GM12878 (cell line): Measurements from ENCODE around the gene THSD4. TPM values are rescaled to one million over a fixed set of nuclear protein-coding genes. Genes with fewer than 3 reads are reported as not detected.

ENCODE experiments used
- ATAC-seq: fragments of 200-7000 bp; cut with Tn5 transposase; 3 replicates; pipeline ENCODE4 v1.9.1; 2020; ENCODE audit warnings: mild to moderate bottlenecking, moderate library complexity
- BruUV-seq: library from RNA; stranded (reverse); fragments of 400-500 nt; replicated peaks from 2 replicates; lab custom pipeline; 2021; lab: Mats Ljungman, UMichigan
- CTCF ChIA-PET: fragments of 300-600 bp; sonication (Branson Sonifier 250); formaldehyde crosslinking; extraction: SDS; loops from one replicate; lab custom pipeline; 2021; ENCODE audit warnings: inconsistent platforms; lab: Yijun Ruan, JAX
- POLR2A ChIA-PET: fragments of 350-600 bp; formaldehyde crosslinking; extraction: SDS; loops from one replicate; lab custom pipeline; 2021; ENCODE audit warnings: inconsistent platforms; lab: Charles Lee
- RAD21 ChIA-PET: fragments of 300-600 bp; sonication (Branson Sonifier 250); formaldehyde crosslinking; loops from one replicate; lab custom pipeline; 2023; ENCODE audit warnings: antibody characterized with exemption; ENCODE audit not compliant: unreplicated experiment; lab: Charles Lee
- SMC1A ChIA-PET: fragments of 300-600 bp; sonication (Branson Sonifier 250); formaldehyde crosslinking; loops from one replicate; lab custom pipeline; 2023; ENCODE audit not compliant: unreplicated experiment, uncharacterized antibody; lab: Charles Lee
- DNase-seq: peaks from one replicate; pipeline ENCODE4 v3.0.0-alpha.2; 2011; ENCODE audit warnings: low read depth, low spot score
- FAIRE-seq: peaks from 3 replicates; lab custom pipeline; 2011; peaks lifted over from hg19 to GRCh38; lab: Jason Lieb, UNC
- H2AFZ ChIP-seq: 2 replicates; pipeline ENCODE4 v1.6.0; 2011; ENCODE audit warnings: low read depth, low read length, control low read depth; ENCODE audit not compliant: control insufficient read depth
- H3K27ac ChIP-seq: 2 replicates; pipeline ENCODE4 v1.5.1; 2011; ENCODE audit warnings: control low read depth; ENCODE audit not compliant: control insufficient read depth, insufficient read depth
- H3K27me3 ChIP-seq, 2 experiments: replicated peaks in 1 of 2; 2 replicates each; pipeline versions ENCODE4 v1.6.0 to v1.6.1; 2011; ENCODE audit warnings: low read length in 1 of 2; ENCODE audit not compliant: control insufficient read depth in 2 of 2, insufficient read depth in 2 of 2
- H3K36me3 ChIP-seq, 2 experiments: 2 replicates each; pipeline ENCODE4 v1.5.1; 2011; ENCODE audit warnings: low read length in 1 of 2; ENCODE audit not compliant: control insufficient read depth in 2 of 2, insufficient read depth in 2 of 2
- H3K4me1 ChIP-seq: 2 replicates; pipeline ENCODE4 v1.6.1; 2011; ENCODE audit warnings: mild to moderate bottlenecking, low read length, moderate library complexity, mixed read lengths; ENCODE audit not compliant: control insufficient read depth, insufficient read depth
- H3K4me2 ChIP-seq: 2 replicates; pipeline ENCODE4 v1.6.0; 2011; ENCODE audit warnings: control low read depth; ENCODE audit not compliant: control insufficient read depth, insufficient read depth
- H3K4me3 ChIP-seq: fragments of 200-600 bp; sonication (generic); 2 replicates; pipeline ENCODE4 v1.5.1; 2016
- H3K79me2 ChIP-seq: 2 replicates; pipeline ENCODE4 v1.6.0; 2011; ENCODE audit warnings: low read length; ENCODE audit not compliant: control insufficient read depth, insufficient read depth
- H3K9ac ChIP-seq: 2 replicates; pipeline ENCODE4 v1.8.0; 2011; ENCODE audit warnings: low read length, control low read depth, mixed read lengths; ENCODE audit not compliant: control insufficient read depth, insufficient read depth
- H3K9me3 ChIP-seq: replicated peaks from 3 replicates; pipeline ENCODE4 v1.5.1; 2011; ENCODE audit warnings: mild to moderate bottlenecking, low read length; ENCODE audit not compliant: control insufficient read depth, insufficient read depth
- H4K20me1 ChIP-seq: 2 replicates; pipeline ENCODE4 v1.6.0; 2011; ENCODE audit not compliant: control insufficient read depth, insufficient read depth
- CHD1 ChIP-seq: IDR thresholded peaks from 2 replicates; pipeline ENCODE4 v1.6.1; 2012; ENCODE audit warnings: low read depth, low read length, improper control_type of control experiment
- IKZF2 ChIP-seq, 2 experiments: fragments of 450-650 bp; IDR thresholded peaks; 2 replicates each; pipeline ENCODE4 v1.6.1; 2017; ENCODE audit warnings: mild to moderate bottlenecking in 2 of 2, moderate library complexity in 2 of 2
- NRF1 ChIP-seq: conservative IDR thresholded peaks from 2 replicates; pipeline ENCODE4 v1.6.1; 2011; ENCODE audit warnings: mild to moderate bottlenecking, low read depth, low read length, improper control_type of control experiment
- POLR2A ChIP-seq: IDR thresholded peaks from 2 replicates; pipeline ENCODE4 v1.6.1; 2011; ENCODE audit warnings: low read depth, mild to moderate bottlenecking, low read length
- RB1 ChIP-seq: fragments of 450-650 bp; formaldehyde crosslinking; IDR thresholded peaks from 2 replicates; pipeline ENCODE4 v1.6.1; 2017; ENCODE audit warnings: mild to moderate bottlenecking, borderline replicate concordance
- SMARCA5 ChIP-seq: fragments of 450-650 bp; IDR thresholded peaks from 2 replicates; pipeline ENCODE4 v1.6.1; 2017; ENCODE audit warnings: mild to moderate bottlenecking
- SREBF2 ChIP-seq: IDR thresholded peaks from 2 replicates; pipeline ENCODE4 v1.6.1; 2012; ENCODE audit warnings: mild to moderate bottlenecking, low read length
- SRF ChIP-seq, 2 experiments: IDR thresholded peaks; 2 replicates each; pipeline ENCODE4 v1.6.1; 2011; ENCODE audit warnings: low read depth in 2 of 2, low read length in 2 of 2, mild to moderate bottlenecking in 1 of 2, moderate library complexity in 1 of 2
- ZZZ3 ChIP-seq: IDR thresholded peaks from 2 replicates; pipeline ENCODE4 v1.6.1; 2011; ENCODE audit warnings: low read depth; ENCODE audit not compliant: control insufficient read depth, insufficient read length
- WGBS: methylation state at CpG from one replicate; pipeline ENCODE4 v1.1.6; 2016; ENCODE audit warnings: low lambda C conversion rate; ENCODE audit not compliant: insufficient replicate concordance, insufficient coverage; ENCODE audit errors: missing lambda C conversion rate; 5-methylcytosine and 5-hydroxymethylcytosine counted together
- in situ Hi-C: fragments of 300-500 bp; cut with MboI; formaldehyde crosslinking; loops from 9 replicates; pipeline ENCODE4 v1.14.3; 2018; ENCODE audit warnings: mixed read lengths
- intact Hi-C: fragments of 100-400 bp; cut with micrococcal nuclease; formaldehyde crosslinking; loops from one replicate; pipeline ENCODE4 v1.14.2; 2022; ENCODE audit not compliant: unreplicated experiment
- polyA plus RNA-seq, 11 experiments: library from polyadenylated mRNA; depleted of rRNA in 4 of 11; unstranded in 6 of 11; stranded (reverse) in 5 of 11; fragments of >200 nt; fragmentation: Nextera tagmentation in 4 of 11; fragmentation: Illumina TruSeq in 1 of 11; extraction: Ambion mirVana in 4 of 11; extraction: Trizol in 1 of 11; gene quantifications; 1 replicate in 1 of 11; 2 replicates in 10 of 11; pipeline versions ENCODE4 v1.2.1 to v1.2.3, GENCODE V29; 2011 to 2016; ENCODE audit warnings: inconsistent platforms in 2 of 11, missing spikeins in 2 of 11, low read depth in 1 of 11
- total RNA-seq, 4 experiments: library from RNA; depleted of rRNA in 3 of 4; stranded (reverse); fragments of >200 nt in 3 of 4; fragmentation: Illumina TruSeq in 1 of 4; extraction: Trizol in 1 of 4; gene quantifications; 2 replicates each; pipeline versions ENCODE4 v1.2.1 to v1.2.3, GENCODE V29; 2013 to 2021

Gene THSD4
- total and polyA plus RNA-seq, 10 of the 15 experiments (the other 5 are each of a cell fraction or from before 2014, with no cell fraction given), result 0.04 to 0.13 (median 0.05) TPM; not detected in 7

DNA sequence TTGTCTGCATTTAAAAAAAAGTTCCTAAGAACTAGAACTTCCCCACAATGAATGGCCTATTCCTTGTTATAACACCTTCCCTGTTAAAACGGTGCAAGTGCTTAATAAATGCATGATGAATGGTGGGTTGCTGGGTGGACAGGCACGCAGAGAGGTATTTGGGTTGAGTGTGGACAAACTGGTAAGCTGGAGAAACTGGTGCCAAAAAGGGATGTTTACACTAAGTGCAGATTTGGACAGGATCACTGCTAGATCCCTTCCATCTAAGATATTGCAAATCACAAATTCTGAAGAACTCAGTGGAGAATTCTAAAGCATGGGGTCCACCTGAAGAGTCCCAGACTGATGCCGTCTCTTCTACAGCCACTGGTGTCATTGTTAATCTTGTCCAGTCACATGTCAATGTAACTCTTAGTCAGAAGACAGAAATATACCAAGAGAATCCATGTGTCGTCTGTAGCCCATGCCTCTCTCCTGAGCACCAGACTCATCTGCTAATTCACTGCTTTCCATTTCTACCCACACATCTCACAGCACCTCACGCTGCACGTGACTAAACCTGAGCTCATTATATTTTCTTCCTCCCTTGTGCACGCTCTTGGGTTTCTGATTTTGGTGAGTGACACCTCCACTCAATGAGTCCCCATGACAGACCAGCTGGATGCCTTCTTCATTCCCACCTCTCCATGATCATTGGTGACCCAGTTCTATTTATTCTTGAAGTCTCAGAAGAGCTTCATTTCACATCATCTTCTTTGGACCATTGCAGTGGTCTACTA, 328.9 kb downstream of the THSD4 start:
- no peak overlapping the region for H3K4me3 ChIP-seq
- no peak overlapping the region for H3K4me2 ChIP-seq
- TF ChIP-seq IKZF2 (IDR thresholded peaks at IDR 0.05), result no peak
- no peak for TF ChIP-seq SREBF2
- TF ChIP-seq POLR2A, result no peak
- TF ChIP-seq, all 136 proteins: peak for 0
- in situ Hi-C loops, result loop anchor here (5.0 to 25.0 kb wide), 3 partner anchors 332 to 617 kb away; partner anchors contain the start of gene THSD4
- H3K27me3 ChIP-seq, result no peaks in the 10 kb centered on the region; a peak in 1 of 4 replicates
- DNase-seq, result no peak
- no peak overlapping the region for H3K27ac ChIP-seq
- intact Hi-C loops, result loop anchor here (5.0 kb wide), 5 partner anchors 57 to 552 kb away; partner anchors contain the start of genes LRRC49, THAP10 and THSD4
- H3K9me3 ChIP-seq, result no peaks in the 10 kb centered on the region
- ChIA-PET CTCF (interaction anchor here (0.5 to 3.0 kb wide), 9 partner anchors 9 to 619 kb away, joined by 3 to 12 read pairs (median 4); no protein-coding TSS in a partner anchor), RAD21 (no interaction called here), SMC1A (interaction anchor here (0.5 to 1.4 kb wide), 3 partner anchors 44 to 465 kb away, joined by 3 to 7 read pairs (median 4); no protein-coding TSS in a partner anchor), POLR2A (no interaction called here)
- BruUV-seq, result no TSS peak
- no peaks in the 10 kb centered on the region for H3K36me3 ChIP-seq
- no peaks in the 10 kb centered on the region for H4K20me1 ChIP-seq
- no peaks in the 10 kb centered on the region for H3K79me2 ChIP-seq
- H3K4me1 ChIP-seq, result no peaks in the 10 kb centered on the region
- WGBS, result 31% methylated on average over 7 of the region's 7 CpGs
- ATAC-seq, result no peak
- no peak for FAIRE-seq
- H2AFZ ChIP-seq, result no peak overlapping the region
- no peak overlapping the region for H3K9ac ChIP-seq

- no TSS peak for BruUV-seq
Measured at GRCh38 chr15:71444866-71445590, 329.8 kb downstream of the THSD4 start.

More at GRCh38 chr15:71444866-71445590, 329.8 kb downstream of the THSD4 start:
- ChIA-PET SMC1A (interaction anchor here (0.5 to 1.2 kb wide), 2 partner anchors 44 to 466 kb away, joined by 3 to 4 read pairs; no protein-coding TSS in a partner anchor), POLR2A (no interaction called here)
- no peaks in the 10 kb centered on the region for H3K36me3 ChIP-seq
- no peak overlapping the region for H2AFZ ChIP-seq
- no peaks in the 10 kb centered on the region for H3K79me2 ChIP-seq
- FAIRE-seq (no peak), ATAC-seq (no peak)
- H3K27ac ChIP-seq, result no peak overlapping the region
- H3K9me3 ChIP-seq, result no peaks in the 10 kb centered on the region
- 29% methylated on average over 5 of the region's 5 CpGs for WGBS
- intact Hi-C loops (loop anchor here (5.0 kb wide), 5 partner anchors 58 to 553 kb away; partner anchors contain the start of genes LRRC49, THAP10 and THSD4), in situ Hi-C loops (loop anchor here (5.0 to 25.0 kb wide), 3 partner anchors 333 to 618 kb away; partner anchors contain the start of gene THSD4)
- no peaks in the 10 kb centered on the region for H4K20me1 ChIP-seq
- H3K4me2 ChIP-seq, result no peak overlapping the region
- H3K9ac ChIP-seq, result no peak overlapping the region
- no peak overlapping the region for H3K4me3 ChIP-seq
- TF ChIP-seq RB1 (no peak), NRF1 (no peak), CHD1 (no peak), ZZZ3 (no peak), SMARCA5 (no peak), SRF (IDR thresholded peaks at IDR 0.05; ENCODE audit: low read depth in 2 of 2, low read length in 2 of 2) (no peak)
- TF ChIP-seq, all 136 proteins: peak for 0
- ChIA-PET CTCF (interaction anchor here (0.5 to 3.0 kb wide), 8 partner anchors 10 to 620 kb away, joined by 3 to 12 read pairs (median 4); no protein-coding TSS in a partner anchor), RAD21 (no interaction called here)
- no peaks in the 10 kb centered on the region for H3K4me1 ChIP-seq
- no peak for DNase-seq
- H3K27me3 ChIP-seq, result no peaks in the 10 kb centered on the region; a peak in 1 of 4 replicates
